ENCODE results near the gene CHN1.

CHN1 gene

GRCh38 chr2:175009917-175010621 lies 4.9 kb upstream of the CHN1 start:
- DNase-seq: no peak

GRCh38 chr2:175008801-175009495 lies 3.8 kb upstream of the CHN1 start:
- no peak for DNase-seq

- DNase-seq: no peak
Observed at GRCh38 chr2:175008009-175008408, 2.8 kb upstream of the CHN1 start.

- DNase-seq: no peak
Observed at GRCh38 chr2:175007510-175007909, 2.3 kb upstream of the CHN1 start.

- no peak for DNase-seq
Observed at GRCh38 chr2:175006281-175006680, 1.1 kb upstream of the CHN1 start.

- DNase-seq: no peak
Observed at GRCh38 chr2:175005733-175006264, 618 bp upstream of the CHN1 start.

- DNase-seq: no peak
Observed at GRCh38 chr2:175004730-175004979, 526 bp downstream of the CHN1 start.

- no peak for DNase-seq
Observed at GRCh38 chr2:175003875-175004729, 1.1 kb downstream of the CHN1 start.

- no peak for DNase-seq
Observed at GRCh38 chr2:175002547-175003274, 2.5 kb downstream of the CHN1 start.

- no peak for DNase-seq
Observed at GRCh38 chr2:175001566-175001965, 3.6 kb downstream of the CHN1 start.

GRCh38 chr2:174997110-174997509 lies 8.1 kb downstream of the CHN1 start:
- no peak for DNase-seq

- no peak for DNase-seq
Observed at GRCh38 chr2:174996622-174997021, 8.6 kb downstream of the CHN1 start.

GRCh38 chr2:174994381-174994780 lies 10.8 kb downstream of the CHN1 start:
- no peak for DNase-seq

GRCh38 chr2:174992886-174993285 lies 12.3 kb downstream of the CHN1 start:
- DNase-seq: no peak

GRCh38 chr2:174985614-174986013 lies 19.6 kb downstream of the CHN1 start:
- DNase-seq: no peak

GRCh38 chr2:174984561-174984960 lies 20.6 kb downstream of the CHN1 start:
- no peak for DNase-seq

- DNase-seq: no peak
Observed at GRCh38 chr2:174981331-174981730, 23.9 kb downstream of the CHN1 start.

GRCh38 chr2:174979996-174980395 lies 25.2 kb downstream of the CHN1 start:
- DNase-seq: no peak

GRCh38 chr2:174977364-174977763 lies 27.8 kb downstream of the CHN1 start:
- DNase-seq: no peak

- DNase-seq: no peak
Observed at GRCh38 chr2:174974131-174974530, 31.1 kb downstream of the CHN1 start.

GRCh38 chr2:174972924-174973323 lies 32.3 kb downstream of the CHN1 start:
- DNase-seq: no peak

- no peak for DNase-seq
Observed at GRCh38 chr2:174971868-174972781, 33.1 kb downstream of the CHN1 start.

Data from activated gamma-delta T cell (primary cell).